MM.1S (cell line): ENCODE data around the gene CTSZ.
"Not testable (repeated sequence)": the region's sequence is repeated elsewhere in the genome, so short reads cannot be mapped to it uniquely, and the experiment has no call there.

Source experiments
- DNase-seq: peaks from one replicate; pipeline ENCODE4 v3.0.0-alpha.2; 2015
- H2AFZ ChIP-seq: fragments of 300-600 bp; sonication (generic); 2 replicates; pipeline ENCODE4 v1.6.0; 2016; ENCODE audit warnings: antibody characterized with exemption, low read length
- H3F3A ChIP-seq: fragments of 300-600 bp; sonication (generic); 2 replicates; pipeline ENCODE4 v1.6.1; 2016; ENCODE audit warnings: mild to moderate bottlenecking, antibody characterized with exemption, low read length, moderate library complexity, mixed read lengths; ENCODE audit not compliant: insufficient read depth
- H3K27ac ChIP-seq: fragments of 300-600 bp; sonication (generic); 2 replicates; pipeline ENCODE4 v1.5.1; 2016; ENCODE audit warnings: mild to moderate bottlenecking, low read length
- H3K27me3 ChIP-seq: fragments of 300-600 bp; sonication (generic); replicated peaks from 2 replicates; pipeline ENCODE4 v1.6.0; 2016; ENCODE audit warnings: low read length; ENCODE audit not compliant: insufficient read depth
- H3K36me3 ChIP-seq: fragments of 300-600 bp; sonication (generic); replicated peaks from 2 replicates; pipeline ENCODE4 v1.6.1; 2016; ENCODE audit warnings: mild to moderate bottlenecking, low read length, mixed read lengths; ENCODE audit not compliant: insufficient read depth
- H3K4me1 ChIP-seq: fragments of 300-600 bp; sonication (generic); 2 replicates; pipeline ENCODE4 v1.6.1; 2016; ENCODE audit warnings: low read length, mixed read lengths
- H3K4me2 ChIP-seq: fragments of 300-600 bp; sonication (generic); 2 replicates; pipeline ENCODE4 v1.6.0; 2016; ENCODE audit warnings: low read depth, low read length
- H3K4me3 ChIP-seq: fragments of 300-600 bp; sonication (generic); 2 replicates; pipeline ENCODE4 v1.5.1; 2016; ENCODE audit warnings: low read length, mixed read lengths
- H3K79me2 ChIP-seq: fragments of 300-600 bp; sonication (generic); 2 replicates; pipeline ENCODE4 v1.6.1; 2016; ENCODE audit warnings: mixed run types, low read length, mixed read lengths
- H3K9ac ChIP-seq: fragments of 300-600 bp; sonication (generic); 2 replicates; pipeline ENCODE4 v1.6.1; 2016; ENCODE audit warnings: low read length, mixed read lengths
- H3K9me2 ChIP-seq: fragments of 300-600 bp; sonication (generic); replicated peaks from 2 replicates; pipeline ENCODE4 v1.6.1; 2016; ENCODE audit warnings: mild to moderate bottlenecking, low read length, mixed read lengths; ENCODE audit not compliant: insufficient read depth
- H3K9me3 ChIP-seq: fragments of 300-600 bp; sonication (generic); replicated peaks from 2 replicates; pipeline ENCODE4 v1.6.1; 2016; ENCODE audit warnings: mild to moderate bottlenecking, low read length, mixed read lengths; ENCODE audit not compliant: insufficient read depth
- H4K20me1 ChIP-seq: fragments of 300-600 bp; sonication (generic); 2 replicates; pipeline ENCODE4 v1.6.1; 2016; ENCODE audit warnings: mild to moderate bottlenecking, low read length, moderate library complexity, mixed read lengths; ENCODE audit not compliant: insufficient read depth
- EZH2 ChIP-seq: fragments of 300-600 bp; sonication (generic); optimal IDR thresholded peaks from 2 replicates; pipeline ENCODE3; 2017; ENCODE audit warnings: low read depth, mild to moderate bottlenecking, antibody characterized with exemption, low read length, mixed read lengths
- EZH2phosphoT487 ChIP-seq: fragments of 300-600 bp; sonication (generic); IDR thresholded peaks from 2 replicates; pipeline ENCODE4 v1.6.1; 2018; ENCODE audit warnings: antibody characterized with exemption, low read length
- TF ChIP-seq, protein P1 (sequence below): fragments of 300-600 bp; sonication (generic); IDR thresholded peaks from 2 replicates; pipeline ENCODE4 v1.5.1; 2016; ENCODE audit warnings: antibody characterized with exemption, low read length, mixed read lengths

Gene CTSZ

DNA sequence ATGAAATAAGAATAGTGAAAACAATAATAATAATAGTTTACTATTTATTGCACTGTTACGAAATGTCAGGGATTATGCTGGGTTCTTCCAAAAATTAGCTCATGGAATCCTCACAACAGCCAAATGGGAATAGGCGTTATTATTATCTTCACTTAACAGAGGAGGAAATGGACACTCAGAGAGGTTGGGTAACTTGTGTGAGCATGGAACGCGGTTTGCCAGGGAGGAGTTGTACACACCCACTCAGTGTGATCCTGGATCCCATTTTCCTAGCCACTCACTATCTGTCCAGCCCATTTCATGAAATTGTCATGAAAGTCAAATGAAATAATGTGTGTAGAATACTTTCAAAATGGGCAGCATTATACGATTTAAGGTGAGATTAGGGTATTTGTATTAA, 21.4 kb downstream of the CTSZ start:
- H3F3A ChIP-seq: no peaks in the 10 kb centered on the region
- H3K27ac ChIP-seq: no peak overlapping the region
- H2AFZ ChIP-seq: no peak overlapping the region
- H3K4me2 ChIP-seq: no peak overlapping the region
- no peaks in the 10 kb centered on the region for H3K27me3 ChIP-seq
- peaks cover 76% of the 10 kb centered on the region for H3K79me2 ChIP-seq
- no peak overlapping the region for H3K9ac ChIP-seq
- H3K4me3 ChIP-seq: no peak overlapping the region
- no peaks in the 10 kb centered on the region for H4K20me1 ChIP-seq
- H3K9me3 ChIP-seq: no peaks in the 10 kb centered on the region
- H3K9me2 ChIP-seq: no peaks in the 10 kb centered on the region
- TF ChIP-seq, protein P1, sequence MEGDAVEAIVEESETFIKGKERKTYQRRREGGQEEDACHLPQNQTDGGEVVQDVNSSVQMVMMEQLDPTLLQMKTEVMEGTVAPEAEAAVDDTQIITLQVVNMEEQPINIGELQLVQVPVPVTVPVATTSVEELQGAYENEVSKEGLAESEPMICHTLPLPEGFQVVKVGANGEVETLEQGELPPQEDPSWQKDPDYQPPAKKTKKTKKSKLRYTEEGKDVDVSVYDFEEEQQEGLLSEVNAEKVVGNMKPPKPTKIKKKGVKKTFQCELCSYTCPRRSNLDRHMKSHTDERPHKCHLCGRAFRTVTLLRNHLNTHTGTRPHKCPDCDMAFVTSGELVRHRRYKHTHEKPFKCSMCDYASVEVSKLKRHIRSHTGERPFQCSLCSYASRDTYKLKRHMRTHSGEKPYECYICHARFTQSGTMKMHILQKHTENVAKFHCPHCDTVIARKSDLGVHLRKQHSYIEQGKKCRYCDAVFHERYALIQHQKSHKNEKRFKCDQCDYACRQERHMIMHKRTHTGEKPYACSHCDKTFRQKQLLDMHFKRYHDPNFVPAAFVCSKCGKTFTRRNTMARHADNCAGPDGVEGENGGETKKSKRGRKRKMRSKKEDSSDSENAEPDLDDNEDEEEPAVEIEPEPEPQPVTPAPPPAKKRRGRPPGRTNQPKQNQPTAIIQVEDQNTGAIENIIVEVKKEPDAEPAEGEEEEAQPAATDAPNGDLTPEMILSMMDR: no peak
- TF ChIP-seq EZH2phosphoT487 (no peak), EZH2 (no peak)
- no peak for DNase-seq
- H3K4me1 ChIP-seq: peaks cover 7% of the 10 kb centered on the region; the same call in 1 of the 2 replicates
- peaks cover 14% of the 10 kb centered on the region for H3K36me3 ChIP-seq

DNA sequence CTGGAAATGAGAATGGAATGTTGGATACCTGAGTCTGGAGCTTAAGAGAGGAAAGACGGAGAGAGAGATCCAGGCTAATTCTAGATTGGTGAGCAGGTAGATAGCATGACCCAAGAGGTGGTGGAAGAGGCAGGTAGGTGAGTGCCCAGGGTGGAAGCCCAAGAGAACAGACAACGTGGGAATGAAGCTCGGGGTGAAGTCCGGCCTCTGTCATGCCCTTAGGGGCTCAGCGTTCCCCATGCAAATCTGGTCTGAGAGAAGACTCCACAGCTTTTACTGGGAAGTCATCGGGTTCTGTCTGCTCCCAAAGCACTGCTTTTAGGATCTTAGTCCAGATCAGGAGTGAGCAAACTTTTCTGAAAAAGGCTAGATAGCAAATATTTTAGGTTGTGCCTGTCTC, 22.4 kb downstream of the CTSZ start:
- TF ChIP-seq EZH2phosphoT487 (no peak), EZH2 (no peak)
- TF ChIP-seq, protein P1: no peak
- DNase-seq: no peak
- H4K20me1 ChIP-seq: no peaks in the 10 kb centered on the region
- peaks cover 7% of the 10 kb centered on the region; the same call in 1 of the 2 replicates for H3K4me1 ChIP-seq
- no peak overlapping the region for H3K4me2 ChIP-seq
- H3K9me3 ChIP-seq: no peaks in the 10 kb centered on the region
- peaks cover 76% of the 10 kb centered on the region for H3K79me2 ChIP-seq
- no peaks in the 10 kb centered on the region for H3F3A ChIP-seq
- H3K36me3 ChIP-seq: peaks cover 9% of the 10 kb centered on the region; the same call in 1 of the 2 replicates
- no peaks in the 10 kb centered on the region for H3K27me3 ChIP-seq
- H3K9me2 ChIP-seq: no peaks in the 10 kb centered on the region
- H3K4me3 ChIP-seq: no peak overlapping the region
- no peak overlapping the region for H2AFZ ChIP-seq
- H3K27ac ChIP-seq: no peak overlapping the region
- H3K9ac ChIP-seq: no peak overlapping the region

DNA sequence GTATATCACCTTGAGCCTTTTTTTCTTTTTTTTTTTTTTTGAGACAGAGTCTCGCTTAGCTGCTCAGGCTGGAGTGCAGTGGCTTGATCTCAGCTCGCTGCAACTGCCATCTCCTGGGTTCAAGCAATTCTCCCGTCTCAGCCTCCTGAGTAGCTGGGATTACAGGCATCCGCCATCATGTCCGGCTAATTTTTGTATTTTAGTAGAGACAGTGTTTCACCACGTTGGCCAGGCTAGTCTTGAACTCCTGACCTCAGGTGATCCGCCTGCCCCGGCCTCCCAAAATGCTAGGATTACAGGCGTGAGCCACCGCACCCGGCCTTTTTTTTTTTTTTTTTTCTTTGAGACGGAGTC, 24.0 kb downstream of the CTSZ start:
- H3K4me1 ChIP-seq, H3F3A ChIP-seq, H3K9me3 ChIP-seq, H2AFZ ChIP-seq, H4K20me1 ChIP-seq, H3K9me2 ChIP-seq, DNase-seq, H3K36me3 ChIP-seq, H3K27ac ChIP-seq, H3K4me2 ChIP-seq, H3K4me3 ChIP-seq, H3K27me3 ChIP-seq, H3K9ac ChIP-seq: not testable (repeated sequence)
- peaks cover 63% of the 10 kb centered on the region for H3K79me2 ChIP-seq

DNA sequence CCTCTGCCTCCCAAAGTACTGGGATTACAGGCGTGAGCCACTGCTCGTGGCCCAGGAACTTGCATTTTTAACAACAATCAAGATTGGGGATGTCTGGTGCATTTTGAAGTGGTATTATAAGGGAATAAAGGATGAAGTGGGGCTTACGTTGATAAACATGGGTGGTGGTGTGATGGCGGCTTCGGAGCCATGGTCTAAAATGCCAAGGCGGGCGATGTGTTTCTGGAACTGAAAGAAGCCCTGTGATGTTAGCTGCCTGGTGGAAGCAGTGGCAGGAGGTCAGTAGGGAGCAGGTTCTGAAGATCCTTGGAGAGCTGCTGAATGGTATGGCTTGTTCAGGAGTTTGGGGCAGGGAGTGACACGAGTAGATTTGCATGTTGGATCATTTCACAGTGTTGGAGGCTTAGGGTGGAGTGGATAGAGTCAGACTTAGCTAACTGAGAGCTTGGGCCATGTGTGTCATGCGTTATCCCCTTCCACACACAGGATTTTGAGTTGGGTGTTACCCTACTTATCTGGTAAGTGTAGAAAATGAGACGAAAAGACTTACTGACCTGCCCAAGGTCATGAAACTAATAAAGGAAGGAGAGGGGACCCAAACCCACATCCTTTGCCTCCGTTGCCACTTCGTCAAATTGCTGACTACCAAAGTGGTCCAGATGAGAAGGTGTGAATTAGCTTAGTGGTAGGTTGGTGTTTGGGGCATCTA, 24.5 kb downstream of the CTSZ start:
- H3K27me3 ChIP-seq: no peaks in the 10 kb centered on the region
- H3K4me1 ChIP-seq: peaks cover 7% of the 10 kb centered on the region; the same call in 1 of the 2 replicates
- H2AFZ ChIP-seq: no peak overlapping the region
- no peak overlapping the region for H3K9ac ChIP-seq
- no peaks in the 10 kb centered on the region for H4K20me1 ChIP-seq
- H3K27ac ChIP-seq: no peak overlapping the region
- no peaks in the 10 kb centered on the region for H3F3A ChIP-seq
- H3K4me3 ChIP-seq: no peak overlapping the region
- H3K36me3 ChIP-seq: no peaks in the 10 kb centered on the region; the same call in 1 of the 2 replicates
- peaks cover 61% of the 10 kb centered on the region for H3K79me2 ChIP-seq
- peak overlapping the region; percentile 71; the same call in 1 of the 2 replicates for H3K4me2 ChIP-seq
- no peaks in the 10 kb centered on the region for H3K9me2 ChIP-seq
- no peak for TF ChIP-seq EZH2
- TF ChIP-seq EZH2phosphoT487: no peak
- TF ChIP-seq, protein P1: no peak
- no peak for DNase-seq
- no peaks in the 10 kb centered on the region for H3K9me3 ChIP-seq
